CD4-positive, alpha-beta T cell treated with Interleukin-1 beta for 1 hour (primary cell): ENCODE measurements around the gene DCHS1.

Experiments
- DNase-seq, 2 donors: peaks; one replicate each; pipeline ENCODE4 v3.0.0-alpha.2; 2020 to 2022

The DCHS1 gene

DNA sequence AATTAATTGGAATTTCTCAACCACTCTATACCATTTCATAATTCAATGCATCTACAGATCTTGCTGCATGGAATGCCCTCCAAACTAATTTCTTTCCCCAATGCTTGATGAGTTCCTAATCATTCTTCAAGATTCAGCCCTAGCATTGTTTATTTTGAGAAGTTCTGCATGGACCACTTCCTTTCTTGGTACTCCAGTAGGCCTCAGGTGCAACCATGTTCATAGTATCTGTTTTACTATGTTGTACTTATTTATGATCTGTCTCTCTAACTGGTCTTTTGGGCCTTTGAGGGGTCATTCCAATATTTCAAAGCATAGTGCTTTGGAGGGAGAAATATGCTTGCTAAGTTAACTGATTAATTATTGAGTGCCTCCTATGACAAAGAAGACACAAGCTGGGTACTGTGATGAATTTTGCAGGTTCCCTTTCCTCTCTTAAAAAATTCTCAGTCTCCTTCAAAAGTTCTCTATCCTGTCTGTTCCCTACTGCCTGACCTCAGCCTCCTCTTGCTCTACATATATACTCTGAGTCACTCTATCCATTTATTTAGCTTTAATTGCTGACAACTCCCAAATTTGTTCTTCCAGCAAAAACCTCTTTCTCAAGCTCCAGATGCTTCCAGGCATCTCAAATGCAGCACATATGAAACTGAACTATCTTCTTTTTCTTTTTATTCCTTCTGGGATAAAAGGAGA lies 18.1 kb upstream of the DCHS1 start:
- no peak for DNase-seq

DNA sequence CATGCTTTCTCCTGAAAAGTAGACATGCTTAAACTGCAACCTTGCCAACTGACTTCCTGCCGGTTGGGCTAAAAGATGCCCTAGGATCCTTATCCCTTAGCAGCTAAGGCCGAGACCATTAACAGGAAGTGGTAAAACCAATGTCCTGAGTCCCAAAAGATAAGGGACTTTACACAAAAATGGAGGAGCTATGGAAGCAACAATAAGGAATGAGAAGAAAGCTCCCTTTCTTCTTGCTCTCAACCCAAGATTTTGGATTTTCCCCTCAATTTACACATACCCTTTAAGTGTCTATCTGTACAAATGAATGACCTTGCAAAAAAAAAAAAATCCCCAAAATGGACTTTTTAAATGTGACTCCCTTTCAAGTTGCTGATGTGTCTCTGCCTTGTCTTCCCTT lies 16.4 kb upstream of the DCHS1 start:
- DNase-seq = no peak

DNA sequence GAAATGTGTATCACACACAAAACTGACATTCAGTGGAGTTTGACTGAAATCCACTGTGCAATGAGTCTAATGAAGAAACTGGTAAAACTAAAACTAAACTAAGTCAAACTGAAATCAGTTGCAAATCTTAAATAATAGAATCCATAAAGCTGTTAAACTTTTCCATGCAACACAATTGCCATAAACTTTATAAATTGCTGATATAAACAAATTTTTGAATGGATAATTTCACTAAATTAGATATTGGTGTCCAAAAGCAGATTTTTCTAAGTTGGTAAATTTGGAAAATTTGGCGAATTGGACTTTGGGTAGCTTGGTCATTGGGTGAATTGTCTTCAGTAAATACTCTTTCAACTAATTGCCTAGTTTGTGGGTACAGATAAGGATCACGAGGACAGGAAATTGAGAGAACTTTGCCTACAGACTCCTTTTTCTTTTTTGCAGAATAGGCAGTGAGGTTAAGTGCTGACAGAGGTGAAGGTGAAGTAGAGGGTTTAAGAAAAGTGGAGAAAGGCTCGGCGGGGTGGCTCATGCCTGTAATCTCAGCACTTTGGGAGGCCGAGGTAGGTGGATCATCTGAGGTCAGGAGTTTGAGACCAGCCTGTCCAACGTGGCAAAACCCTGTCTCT lies 14.7 kb upstream of the DCHS1 start:
- no peak for DNase-seq

DNA sequence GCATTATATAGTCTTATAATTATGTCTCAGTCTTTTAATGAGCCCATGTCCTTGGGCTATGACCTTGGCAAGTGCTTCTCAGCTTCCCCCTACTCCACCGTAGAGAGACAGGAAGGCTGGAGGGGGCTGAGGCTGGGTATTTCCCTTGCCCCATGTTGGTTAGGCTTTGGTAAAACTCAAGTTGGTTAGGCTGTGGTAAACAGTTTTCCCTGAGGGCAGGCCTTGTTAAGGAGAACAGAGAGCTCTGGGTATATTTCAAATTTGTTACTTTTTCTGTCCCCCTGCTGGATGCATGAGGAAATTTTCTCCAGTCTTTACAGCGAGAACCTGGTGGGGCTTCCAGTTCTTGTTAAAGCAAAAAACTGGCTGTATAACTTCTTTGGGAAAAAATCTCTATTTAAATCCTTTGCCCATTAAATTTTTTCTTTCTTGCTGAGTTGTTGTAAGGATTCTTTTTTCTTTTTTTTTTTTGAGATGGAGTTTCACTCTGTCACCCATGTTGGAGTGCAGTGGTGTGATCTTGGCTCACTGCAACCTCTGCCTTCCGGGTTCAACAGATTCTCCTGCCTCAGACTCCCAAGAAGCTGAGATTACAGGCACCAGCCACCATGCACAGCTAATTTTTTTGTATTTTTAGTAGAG lies 12.2 kb upstream of the DCHS1 start:
- DNase-seq = peak; percentile 52 to 79

DNA sequence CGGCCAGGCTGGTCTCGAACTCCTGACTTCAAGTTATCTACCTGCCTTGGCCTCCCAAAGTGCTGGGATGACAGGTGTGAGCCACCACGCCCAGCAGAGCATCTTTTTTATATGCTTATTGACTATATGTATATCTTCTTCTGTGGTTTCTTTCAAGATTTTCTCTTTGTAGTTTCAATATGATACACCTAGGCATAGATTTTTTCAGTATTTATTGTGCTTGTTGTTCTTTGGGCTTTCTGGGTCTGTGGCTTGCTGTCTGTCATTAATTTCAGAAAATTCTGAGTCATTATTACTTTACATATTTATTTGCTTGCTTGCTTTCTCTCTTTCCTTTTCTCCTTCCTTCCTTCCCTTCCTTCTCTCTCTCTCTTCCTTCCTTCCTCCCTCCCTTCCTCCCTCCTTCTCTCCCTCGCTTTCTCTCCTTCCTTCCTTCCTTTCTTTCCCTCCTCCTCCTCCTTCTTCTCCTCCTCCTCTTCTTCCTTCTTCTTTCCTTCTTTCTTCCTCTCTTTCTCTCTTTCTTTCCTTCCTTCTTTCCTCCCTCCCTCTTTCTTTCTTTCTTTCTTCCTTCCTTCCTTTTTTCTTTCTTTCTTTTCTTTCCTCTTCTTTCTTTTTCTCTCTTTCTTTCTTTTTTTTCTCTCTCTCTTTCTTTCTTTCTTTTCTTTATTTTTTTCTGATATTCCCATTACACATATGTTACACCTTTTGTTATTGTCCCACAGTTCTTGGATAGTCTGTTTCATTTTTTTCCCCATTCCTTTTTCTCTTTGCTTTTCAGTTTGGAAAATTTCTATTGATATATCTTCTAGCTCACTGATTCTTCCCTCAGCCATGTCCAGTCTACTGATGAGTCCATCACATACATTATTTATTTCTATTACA lies 10.9 kb upstream of the DCHS1 start:
- no peak for DNase-seq

DNA sequence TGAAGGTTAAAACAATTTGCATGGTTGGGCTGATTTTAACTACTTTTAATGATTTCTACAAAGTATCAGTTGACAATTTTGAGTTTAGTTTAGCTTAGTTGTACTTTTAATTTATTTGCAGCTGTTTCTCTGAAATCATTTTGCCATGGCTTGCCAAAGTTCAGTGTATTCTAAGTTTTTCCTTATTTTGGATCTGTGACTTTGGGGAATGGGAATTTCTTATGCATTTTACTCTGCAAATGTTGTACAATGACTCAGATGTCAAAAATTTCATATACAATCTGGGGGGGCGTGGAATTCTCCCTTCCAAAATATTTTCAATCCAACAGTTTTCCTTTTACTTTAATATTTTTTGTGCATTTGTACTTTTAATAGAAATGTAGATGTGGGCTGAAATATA lies 8.9 kb upstream of the DCHS1 start:
- no peak for DNase-seq

DNA sequence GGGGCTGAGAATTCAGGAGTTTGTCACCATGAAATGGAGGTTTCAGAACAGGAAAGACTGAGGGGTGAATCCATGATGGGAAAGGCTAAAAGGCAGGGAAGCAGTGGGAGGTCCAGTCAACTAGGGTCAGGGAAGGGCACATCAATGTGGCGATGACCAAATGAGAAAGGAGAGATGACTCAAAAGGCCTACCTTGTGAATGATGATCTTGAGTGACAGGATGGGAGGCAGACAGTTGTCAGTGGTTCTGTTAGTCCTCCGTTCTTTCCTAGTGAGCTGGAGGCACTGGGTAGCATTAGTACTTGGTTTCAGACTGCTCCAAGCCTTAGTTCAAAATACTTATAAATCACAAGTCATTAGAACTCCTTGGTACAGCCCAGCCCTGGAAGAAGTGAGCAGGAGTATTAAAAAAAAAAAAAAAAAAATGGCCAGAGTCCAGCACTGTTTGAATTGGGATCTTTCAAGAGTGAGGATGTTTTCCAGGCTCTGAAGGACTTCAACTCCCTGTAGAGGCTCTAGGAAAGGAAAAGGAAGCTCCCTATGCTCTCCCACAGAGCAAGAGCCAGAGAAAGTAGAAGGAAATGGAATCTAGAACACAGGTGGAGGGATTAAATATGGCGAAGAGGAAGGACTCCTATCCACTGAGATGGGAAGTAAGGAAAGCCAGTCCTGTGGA lies 8.3 kb upstream of the DCHS1 start:
- no peak for DNase-seq

DNA sequence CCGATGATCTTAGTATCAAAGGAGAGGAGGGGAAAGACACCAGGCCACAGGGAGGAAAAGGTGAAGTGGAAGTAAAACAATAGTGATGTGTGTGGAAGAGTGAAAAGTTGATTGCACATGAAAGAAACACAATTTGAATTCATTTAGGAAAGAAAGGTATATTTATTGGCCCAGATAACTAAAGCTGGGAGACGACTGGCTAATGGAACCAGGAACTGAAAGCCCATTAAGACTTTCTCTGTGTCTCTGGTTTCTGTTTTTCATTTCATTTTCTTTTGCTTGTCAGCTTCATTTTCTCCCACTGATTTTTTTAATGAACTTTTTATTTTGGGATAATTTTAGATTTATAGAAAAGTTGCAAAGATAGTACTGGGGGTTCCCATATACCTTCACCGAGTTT lies 5.1 kb upstream of the DCHS1 start:
- no peak for DNase-seq

DNA sequence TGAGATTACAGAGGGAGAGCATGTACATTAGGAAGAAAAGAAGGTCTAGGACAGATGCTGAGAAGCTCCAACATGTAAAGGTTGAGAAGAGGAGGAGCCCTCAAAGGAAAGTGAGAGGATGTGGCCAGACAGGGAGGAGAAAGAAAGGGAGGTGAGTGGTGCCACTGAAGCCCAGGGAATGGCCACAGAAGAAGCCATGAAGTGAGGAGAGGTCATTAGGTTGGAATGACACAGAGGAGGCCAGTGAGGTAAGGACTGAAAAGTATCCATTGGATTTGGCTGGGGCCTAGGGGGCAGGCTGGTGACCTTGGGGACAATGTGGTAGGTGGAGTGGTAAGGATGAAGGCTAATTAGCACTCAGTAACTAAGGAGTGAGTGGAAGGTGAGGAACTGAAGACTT lies 3.0 kb upstream of the DCHS1 start:
- no peak for DNase-seq

DNA sequence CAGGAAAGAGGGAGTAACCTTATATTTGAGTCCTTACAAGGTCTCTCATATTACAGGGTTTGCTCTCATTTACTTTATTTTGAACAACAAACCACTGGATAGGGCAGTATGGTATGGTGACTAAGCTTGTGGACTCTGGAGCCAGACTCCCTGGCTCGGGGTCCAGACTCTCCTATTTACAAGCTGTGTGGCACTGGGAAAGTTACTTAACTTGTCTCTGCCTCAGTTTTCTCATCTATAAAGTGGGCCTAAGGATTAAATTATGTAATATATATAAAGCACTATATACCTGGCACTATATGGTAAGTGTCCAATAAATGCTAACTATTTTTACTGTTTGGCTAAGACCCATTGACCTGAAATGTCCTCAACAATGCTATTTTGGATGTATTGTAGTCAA lies 1.7 kb upstream of the DCHS1 start:
- DNase-seq = no peak

DNA sequence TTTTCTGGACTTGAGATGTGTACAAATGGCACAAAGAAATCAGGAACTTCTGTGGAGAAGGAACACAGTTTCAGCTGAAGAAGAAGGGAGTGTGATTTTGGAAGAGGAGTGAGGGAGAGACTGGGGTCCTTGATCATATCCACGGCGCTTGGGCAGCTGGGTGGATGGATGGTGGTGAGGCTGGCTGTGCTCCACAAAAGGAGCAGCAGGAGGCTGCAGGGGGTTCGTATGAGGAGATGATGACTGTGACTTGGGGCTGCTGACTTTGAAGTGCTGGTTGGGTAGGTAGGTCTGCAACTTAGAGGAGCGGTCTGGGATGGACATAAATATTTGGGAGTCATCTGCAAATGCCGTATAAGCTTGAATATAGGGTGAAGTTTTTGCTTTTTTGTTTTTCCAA lies 1.3 kb upstream of the DCHS1 start:
- no peak for DNase-seq

DNA sequence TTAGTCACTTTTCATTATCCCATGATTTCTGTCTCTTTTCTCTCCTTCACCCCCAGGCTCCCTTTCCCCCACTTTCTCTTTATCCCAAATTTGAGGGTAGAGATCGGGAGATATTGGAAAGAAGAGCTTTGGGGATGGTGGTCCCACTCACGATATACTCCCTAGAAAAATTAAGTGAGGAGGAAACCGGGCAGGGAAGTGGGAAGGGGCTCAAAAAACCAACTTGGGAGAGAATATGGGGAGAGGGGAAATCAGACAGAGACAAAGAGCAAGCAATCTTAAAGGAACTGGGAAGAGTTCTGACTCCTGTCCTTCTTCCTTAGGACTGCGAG lies 941 bp upstream of the DCHS1 start:
- no peak for DNase-seq

DNA sequence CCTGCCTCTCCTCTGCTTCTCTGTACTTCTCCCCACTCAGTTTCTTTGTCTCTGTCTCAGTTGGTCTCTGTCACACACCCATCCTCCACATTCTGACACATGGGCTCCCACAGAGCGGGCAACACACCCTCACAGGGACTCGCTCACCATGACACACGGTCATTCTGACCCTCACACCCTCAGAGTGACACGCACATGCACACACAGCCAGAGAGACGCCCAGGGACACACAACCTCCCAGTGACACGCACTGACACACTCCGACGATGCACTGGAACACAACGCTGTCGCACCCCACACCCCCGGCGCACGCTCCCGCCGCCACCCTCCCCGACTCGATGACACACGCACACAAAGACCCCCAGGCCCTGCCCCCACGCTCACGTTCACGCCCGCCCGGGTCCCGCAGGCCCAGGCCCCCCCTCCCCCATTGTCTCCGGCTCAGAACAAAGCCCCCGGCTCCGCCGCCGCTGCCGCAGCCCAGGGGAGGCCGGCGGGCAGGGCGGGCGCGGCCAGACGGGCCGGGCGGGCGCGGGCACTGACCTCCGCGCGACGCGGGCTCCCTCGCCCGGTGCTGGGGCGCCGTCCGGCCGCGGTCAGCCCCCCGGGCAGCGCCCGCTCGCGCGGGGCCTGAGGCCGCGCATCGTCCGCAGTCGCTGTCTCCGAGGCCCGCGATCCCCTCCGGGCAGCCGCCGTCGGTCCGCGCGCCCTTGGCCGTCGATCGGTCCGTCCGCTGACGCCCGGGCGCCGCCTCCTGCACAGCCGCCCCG lies 404 bp downstream of the DCHS1 start:
- DNase-seq = peak; percentile 29 to 30

DNA sequence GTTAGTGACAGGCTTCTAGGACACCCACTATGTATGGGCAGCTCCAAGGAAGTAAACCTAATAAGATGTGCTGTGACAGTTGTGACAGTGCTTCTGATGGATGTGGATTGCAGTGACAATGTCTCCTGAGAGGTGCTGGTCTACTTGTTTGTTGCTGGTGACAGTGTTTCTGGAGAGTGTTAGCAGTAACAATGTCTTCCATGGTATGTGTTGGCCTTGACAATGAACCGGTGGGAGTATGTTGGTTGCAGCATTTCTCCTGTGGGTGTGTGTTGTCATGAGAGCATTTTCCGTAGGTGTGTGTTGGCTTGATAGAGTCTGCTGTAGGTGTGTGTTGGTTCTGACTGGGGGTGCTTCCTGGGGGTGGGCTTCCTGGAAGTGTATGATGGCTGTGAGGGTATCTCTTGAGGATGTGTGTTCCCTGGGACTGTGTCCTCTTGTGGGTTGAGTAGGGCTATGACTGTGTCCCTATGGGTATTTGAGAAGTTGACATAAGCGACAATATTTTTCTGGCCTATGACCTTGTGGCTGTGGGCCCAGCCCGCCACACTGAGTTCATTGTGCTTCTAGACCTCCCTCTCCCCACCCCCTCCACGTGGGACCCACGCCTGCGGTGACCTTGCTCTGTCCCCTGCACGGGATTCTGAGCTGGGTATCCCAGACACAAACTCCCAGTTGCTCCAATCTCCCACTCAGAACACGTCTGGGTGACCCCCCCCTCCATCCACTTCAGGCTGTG lies 1.2 kb downstream of the DCHS1 start:
- no peak for DNase-seq

DNA sequence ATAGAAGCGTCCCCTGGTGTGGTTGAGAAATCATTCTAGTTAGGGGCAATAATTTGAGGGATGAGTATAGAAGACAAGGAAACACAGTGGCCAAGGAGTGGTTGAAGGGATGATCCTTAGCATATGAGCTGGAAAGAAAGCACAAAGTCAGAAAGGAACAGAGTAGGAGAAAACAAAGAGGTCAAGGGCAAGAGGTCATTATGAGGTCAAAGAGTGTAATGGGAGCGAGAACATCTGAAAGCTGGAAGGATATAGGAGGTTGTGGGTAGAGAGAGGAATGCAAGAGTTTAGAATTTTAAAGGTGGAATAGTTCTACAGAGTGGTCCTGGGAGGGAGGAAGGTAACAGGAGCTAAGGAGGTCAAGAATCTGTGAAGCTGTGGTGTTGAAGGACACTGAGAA lies 2.0 kb downstream of the DCHS1 start:
- DNase-seq = no peak

DNA sequence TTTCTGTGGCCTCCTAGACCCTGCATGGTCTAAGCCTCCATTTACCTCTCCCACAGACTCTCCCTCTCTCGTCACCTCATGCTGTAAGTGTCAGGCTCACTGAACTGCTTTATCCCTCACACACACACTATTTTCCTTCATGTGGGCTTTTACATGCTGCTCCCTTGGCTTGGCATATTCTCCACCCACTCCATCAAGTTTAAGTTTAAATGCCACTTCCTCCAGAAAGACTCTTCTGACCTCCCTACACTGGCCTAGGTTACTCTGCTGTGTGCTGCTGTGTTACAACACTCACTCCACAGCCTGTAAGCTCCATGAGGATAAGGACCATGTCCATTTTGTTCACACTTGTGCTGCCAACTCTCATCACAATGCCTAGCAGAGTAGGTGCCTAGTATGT lies 2.5 kb downstream of the DCHS1 start:
- no peak for DNase-seq

DNA sequence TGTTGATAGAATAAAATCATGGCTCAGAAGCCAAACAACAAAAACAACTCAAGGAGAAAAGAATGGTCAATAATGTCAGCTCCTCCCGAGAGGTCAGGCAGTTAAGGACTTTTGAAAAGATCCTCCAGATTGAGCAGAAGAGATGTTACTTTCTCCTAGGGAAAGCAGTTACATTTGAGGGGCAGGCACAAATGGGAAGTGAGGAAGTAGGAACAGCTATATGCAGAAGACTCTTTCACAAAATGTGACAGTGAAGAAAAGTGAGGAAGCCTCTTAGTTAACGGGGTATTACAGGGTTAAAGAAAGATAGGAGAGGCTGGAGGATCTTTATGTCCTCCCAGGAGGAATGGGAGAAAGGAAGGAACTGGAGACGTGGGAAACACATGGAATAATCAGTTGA lies 3.4 kb downstream of the DCHS1 start:
- DNase-seq = no peak

DNA sequence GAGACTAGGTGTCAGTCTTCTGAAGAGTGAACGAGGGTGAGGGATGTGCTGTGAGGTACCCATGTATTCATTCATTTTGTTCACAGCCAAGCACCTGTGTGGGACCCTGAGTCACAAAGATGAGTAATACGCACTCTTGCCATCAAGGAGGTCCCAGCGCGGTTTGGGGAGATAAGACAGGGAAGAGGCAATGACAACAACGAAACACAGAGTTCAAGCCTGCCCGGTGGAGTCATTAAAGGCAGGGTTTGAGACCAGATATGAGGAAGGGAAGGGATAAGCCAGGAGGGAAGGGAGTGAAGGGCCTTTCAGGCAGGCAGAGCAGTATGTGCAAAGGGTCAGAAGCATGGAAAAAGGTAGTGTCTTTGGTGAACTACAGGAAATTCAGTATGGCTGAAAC lies 4.6 kb downstream of the DCHS1 start:
- no peak for DNase-seq

DNA sequence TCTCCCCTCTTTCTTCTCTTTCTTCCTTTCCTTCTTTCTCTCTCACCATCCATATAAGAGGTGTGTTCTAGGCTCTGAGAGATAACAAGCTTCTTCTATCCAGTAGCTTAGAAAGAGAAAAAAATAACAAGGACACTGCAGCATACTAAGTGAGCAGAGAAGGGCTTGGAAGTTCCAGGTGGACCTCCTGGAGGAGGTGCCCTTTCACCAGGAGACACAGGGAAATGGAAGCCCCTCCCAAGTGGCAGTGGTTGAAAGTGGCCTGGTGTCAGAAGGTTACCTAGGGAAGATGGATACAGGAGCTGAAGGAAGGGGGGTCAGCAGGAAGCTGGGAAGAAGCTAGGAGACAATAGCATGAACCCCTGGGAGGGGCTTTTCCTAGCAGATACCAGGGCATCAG lies 5.5 kb downstream of the DCHS1 start:
- no peak for DNase-seq

DNA sequence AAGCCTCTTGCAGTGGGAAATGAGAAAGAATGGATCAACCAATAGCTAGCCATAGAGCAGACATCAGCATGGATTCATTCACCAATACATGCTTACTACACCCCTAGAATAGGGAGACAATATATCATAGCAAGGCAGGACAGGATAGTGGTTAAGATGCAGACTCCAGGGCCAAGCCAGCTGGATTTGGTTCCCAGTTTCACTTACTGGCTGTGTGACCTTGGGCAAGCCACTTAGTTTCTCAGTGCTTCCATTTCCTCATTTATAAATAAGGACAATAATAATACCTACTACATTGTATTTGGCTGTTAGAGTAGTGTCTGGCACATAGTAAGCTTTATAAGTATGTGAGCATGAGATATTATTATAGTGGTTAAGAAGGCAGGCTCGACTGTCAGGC lies 7.1 kb downstream of the DCHS1 start:
- DNase-seq = no peak

DNA sequence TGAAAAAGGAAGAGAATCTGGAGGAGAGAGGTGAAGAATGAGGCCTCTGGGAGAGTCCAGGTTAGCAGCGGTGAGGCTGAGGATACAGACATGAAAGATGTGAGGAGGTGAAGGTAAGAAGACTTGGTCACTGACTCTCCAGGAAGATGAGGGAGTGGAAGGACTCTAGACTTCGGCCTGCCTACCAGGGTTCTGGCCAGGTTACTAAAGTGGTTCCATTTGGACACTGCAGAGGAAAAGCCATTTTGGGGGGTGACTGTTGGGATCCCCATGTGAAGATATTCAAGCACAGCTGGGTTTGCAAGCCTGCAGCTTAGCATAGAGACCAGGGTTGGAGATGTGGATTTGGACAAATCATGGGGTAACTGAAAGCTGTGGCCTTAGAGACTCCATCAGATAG lies 7.8 kb downstream of the DCHS1 start:
- no peak for DNase-seq
